Right hindlimb (tissue), 1 donor: ENCODE results near the gene SPEF2.
A peak's percentile ranks its signal among the peaks of the same experiment; 100 is the strongest.

Experiments
- DNase-seq: peaks from one replicate; pipeline ENCODE4 v3.0.0-alpha.2; 2018

The SPEF2 gene

DNA sequence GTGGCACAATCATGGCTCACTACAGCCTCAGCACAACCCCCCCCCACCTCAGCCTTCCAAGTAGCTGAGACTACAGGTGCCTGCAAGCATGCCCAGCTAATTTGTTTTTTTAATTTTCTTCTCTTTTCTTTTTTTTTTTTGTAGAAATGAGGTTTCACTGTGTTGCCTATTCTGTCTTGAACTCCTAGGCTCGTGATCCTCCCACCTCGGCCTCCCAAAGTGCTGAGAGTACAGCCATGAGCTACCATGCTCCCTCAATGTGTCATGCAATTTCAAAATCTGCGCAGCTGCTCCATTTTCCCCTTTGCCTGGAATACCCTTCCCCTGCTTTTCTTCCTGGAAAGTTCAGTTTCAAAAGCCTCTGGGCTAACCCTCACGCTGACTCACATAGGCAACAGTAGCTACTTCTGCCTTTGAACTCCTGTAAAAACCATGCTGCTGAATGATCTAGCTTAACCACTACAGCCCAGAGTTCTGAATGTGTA lies 168.0 kb downstream of the SPEF2 start:
- DNase-seq: no peak

DNA sequence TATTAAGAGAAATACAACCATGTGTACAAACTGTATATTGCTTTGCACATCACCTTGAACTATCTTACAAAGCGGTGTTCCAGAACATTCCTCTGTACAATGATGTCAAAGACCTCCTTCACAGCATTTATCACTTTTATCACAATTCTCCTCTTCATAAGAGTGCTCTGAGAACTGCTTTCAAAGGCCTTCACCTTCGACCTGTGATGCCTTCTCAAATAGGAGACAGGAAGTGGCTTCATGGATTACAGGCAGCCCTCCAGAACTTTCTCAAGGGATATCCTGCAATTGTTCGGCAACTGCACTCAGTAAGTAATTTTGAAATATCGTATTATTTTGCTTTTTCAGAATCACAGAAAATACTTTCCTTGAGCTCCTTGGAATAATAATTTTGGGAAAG lies 171.1 kb downstream of the SPEF2 start:
- no peak for DNase-seq

DNA sequence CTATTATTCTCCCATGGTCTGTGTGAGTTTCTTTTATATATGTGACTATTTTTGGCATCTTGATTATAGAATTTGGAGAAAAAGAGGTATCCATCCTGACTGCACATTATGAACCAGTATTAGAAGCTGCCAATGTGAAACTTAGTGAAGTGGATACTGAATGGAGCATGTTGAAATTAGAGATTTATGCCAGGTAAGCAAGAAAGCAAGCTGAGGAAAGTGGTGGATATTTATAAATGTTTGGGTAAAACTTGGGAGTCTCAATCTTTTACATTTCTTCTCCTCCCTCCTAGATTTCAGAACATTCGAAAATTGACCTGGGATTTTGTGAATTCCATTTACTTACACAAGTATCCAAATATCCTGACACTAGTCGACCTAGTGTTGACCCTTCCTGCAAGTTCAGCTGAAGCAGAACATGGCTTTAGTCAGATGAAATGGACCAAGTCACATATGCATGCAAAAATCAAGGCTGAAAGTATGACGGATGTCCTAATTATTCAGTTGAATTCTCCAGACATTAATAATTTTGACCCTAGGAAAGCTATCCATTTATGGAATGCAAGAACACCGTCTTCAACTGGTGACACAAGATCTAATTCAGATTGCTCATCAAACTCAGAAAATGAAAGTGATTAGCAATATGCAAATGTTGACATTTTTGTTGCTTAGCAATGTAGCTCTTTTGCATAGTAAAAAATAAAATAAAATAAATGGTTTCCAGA lies 172.2 kb downstream of the SPEF2 start:
- DNase-seq: no peak

DNA sequence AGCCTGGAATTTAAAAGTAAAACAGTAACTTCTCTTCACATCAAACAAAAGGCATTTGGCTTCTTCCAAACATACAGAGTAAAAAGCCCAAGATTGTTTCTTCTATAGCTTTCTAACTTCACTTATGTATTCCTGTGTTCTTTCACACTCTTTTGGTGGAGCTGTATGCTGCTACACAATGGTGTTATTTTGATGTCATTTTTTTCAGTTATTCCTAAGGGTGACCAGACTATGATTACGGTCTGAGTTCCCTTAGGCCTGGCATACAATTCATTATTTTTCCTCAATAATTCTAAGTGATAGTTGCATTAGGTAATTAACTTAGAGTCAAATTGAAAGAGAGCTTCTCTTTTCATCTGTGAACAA lies 172.8 kb downstream of the SPEF2 start:
- no peak for DNase-seq

DNA sequence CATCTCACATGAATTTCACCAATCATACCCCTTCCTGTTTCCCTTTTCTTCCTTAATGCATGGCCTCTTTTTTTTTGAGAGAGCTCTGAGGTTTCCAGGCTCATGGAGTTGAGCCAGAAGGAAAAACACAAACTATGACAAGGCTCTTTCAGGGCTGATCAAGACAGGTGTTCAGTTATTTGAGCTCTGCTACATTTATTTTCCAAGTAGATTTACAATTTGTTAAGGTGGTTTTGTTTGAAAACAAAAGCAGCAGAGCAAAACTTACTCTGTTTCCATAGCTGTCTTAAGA lies 176.6 kb downstream of the SPEF2 start:
- DNase-seq: no peak

DNA sequence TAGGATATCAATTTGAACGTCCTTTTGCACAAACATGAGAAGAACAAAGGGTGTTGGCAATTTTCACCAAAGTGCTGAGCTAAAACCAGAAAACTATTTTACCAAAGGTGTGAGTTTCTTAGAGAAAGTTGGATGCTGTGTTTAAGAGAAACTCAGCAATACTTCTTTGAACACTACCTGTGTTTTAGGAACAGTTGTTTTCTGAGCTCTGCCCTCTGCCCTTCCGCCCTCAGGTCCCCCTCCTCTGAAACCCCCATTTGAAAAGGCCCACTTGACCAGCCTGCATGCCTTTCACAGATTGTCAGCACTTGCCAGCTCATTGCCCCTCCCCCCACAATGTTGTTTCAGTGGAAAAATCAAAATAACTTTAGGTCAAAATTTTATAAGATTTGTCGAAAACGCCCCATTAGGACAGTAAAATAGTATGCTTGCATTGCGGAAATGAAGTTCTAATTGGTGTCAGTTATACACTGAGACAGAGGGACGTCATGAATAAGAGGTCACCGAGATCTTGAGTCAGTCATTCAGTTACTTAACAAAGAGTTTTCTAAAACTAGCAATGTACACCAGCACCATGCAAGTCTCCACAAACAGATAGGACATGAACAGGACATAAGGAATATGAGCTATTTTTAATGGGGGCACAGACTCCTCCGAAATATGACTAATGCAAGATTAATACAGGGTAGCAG lies 177.2 kb downstream of the SPEF2 start:
- DNase-seq: no peak

DNA sequence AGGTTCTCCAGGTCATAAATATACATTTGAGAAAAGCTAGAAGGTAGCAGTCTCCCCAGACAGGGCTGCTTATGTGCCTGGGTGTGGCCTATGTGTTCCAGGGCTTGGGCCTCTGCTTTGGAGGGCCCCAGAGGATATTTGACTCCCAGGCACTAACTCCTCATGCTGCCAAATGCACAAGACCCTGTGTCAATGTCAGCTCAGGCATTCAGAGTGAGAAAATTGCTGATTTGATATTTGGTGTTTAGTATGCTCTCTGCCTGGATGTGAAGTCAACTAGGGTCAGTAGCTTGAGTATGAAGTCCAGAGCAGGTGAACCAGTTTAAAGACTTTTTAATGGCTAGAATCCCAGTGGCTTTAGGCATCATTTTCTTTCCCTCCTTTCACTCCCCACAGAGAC lies 181.5 kb downstream of the SPEF2 start:
- no peak for DNase-seq

DNA sequence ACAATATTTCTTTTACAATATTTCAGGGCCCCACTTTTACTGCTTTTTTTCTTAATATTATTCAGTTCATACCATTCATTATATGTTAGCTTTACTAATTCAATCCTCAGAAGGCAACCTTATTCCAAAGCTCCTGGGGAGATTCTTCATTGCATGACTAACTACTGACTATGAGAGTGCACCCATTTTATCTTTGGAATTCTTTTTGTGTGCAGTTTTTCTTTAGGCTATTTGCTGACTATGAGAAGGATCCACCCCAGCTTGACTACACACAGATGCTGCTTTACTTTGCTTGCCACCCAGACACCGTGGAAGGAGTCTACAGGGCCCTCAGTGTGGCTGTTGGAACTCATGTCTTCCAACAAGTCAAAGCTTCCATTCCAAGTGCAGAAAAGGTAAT lies 182.1 kb downstream of the SPEF2 start:
- no peak for DNase-seq

DNA sequence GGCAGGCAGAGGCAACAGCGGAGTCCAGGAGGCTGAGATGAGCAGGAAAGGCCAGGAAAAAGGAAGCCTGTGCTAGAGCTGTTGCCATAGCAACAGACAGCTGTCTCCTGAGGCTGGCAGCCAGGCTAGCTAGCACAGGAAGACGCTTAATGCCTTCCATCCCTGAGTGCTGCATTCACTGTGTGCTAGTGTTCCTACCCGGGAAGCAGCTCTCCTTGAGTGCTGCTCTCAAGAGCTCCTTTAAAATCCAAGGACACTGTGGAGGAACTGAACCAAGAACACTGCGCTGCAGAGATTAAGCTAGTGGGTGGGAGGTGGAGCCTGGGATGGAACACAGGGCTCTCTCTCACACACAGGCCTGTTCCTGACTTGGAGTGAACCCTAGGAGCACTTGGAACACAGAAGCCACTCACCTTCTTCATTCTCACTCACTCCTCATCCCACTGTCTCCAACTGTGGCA lies 185.6 kb downstream of the SPEF2 start:
- DNase-seq: peak; percentile 86

DNA sequence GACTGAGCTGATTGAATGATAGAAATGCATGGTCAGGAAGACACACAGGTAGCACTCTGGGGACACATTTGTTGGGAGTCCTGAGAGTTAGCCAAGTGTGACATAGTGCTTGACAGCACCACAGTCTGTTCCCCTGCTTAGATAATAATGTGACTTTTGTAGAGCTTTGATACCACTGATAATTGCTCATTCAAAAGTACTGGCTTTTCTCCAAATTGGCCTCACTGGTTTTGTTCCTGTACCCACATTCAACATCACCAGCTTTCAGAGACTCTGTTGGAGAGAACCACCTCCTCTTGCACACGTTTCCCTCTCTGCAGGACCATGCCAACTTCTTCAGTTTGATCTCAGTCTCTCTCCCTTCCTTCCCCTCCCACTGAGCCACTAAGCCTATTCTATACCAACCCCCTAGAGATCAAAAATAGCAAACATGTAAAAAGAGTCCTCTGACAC lies 186.6 kb downstream of the SPEF2 start:
- DNase-seq: no peak

DNA sequence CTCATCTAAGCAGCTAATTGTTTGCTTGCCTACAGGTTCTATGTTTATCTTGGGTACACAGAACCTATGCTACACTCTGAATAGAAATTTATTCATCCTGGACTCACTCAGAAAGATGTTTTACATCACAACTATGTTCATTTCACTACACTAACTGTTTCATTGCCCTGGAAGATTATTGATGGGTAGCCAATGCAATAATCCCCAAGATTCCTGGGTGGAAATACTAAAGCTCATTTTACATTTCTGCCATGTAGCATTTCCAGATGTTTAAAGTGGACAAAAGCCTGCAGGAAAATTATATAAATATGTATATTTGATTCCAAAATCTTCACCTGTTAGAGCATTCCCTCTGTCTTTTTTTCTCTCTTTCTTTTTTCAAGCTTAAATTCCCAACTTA lies 187.2 kb downstream of the SPEF2 start:
- no peak for DNase-seq

DNA sequence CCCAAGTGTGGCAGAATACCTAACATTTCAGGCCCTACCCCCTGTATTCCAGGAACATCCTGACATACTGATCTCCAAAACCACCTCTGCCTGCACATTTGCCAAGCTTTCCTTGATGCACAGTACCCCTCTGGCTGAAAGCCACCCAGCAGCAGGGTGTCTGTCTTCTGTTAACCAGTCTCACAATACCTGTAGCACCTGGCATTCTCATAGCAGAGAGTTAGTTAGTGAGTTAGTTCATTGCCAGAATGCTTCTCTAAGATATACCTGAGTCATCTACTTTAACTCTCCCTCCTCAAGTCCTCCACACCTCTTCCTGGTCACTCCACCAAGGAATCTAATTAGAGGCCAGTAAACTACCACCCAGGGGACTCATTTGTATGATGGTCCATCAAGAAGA lies 192.9 kb downstream of the SPEF2 start:
- DNase-seq: no peak

DNA sequence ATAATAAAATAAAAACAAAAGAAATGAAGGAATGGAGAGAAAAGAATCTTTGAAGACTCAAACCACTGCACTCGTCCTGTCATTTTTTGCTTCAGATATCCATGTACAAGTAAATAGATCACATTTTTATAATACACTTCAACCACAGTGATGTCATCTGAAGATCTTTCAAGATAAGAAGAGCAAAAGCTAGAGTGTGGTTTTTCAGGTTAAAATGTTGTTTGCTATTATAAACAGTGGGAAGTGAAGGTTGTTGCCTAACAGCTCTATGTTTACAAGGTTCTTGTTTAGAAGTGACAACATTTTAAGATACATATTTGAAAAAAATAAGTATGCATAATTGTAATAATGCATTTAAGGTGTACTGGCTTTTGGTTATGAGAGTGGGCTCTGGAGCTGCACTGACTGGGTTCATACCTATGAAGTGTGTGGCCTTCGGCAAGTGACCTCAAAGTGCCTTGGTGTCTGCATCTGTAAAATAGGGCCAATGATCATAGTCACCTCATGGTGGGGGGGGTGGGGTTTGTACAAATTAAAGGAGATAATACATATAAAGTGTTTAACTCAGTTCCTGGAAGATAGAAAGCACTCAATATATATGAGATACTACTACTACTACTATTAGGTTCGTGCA lies 193.6 kb downstream of the SPEF2 start:
- DNase-seq: no peak

DNA sequence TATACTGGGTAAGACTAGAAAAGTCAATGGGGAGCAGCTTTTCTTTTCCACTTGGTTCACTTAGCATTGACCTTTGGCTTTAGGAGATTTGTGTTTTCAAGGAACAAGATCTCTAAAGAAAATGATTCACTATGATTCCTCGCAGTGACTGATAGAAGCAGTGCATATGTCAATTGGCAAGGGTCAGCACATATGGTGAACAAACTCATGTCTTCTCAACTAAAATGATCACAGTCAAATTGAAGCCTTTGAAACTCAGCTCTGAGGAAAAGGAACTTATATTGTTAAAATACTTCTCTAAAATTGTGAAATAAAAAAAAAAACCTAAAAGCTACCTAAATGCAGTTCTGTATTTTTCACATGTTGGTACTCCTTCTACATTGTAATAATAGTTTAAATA lies 195.9 kb downstream of the SPEF2 start:
- DNase-seq: no peak

DNA sequence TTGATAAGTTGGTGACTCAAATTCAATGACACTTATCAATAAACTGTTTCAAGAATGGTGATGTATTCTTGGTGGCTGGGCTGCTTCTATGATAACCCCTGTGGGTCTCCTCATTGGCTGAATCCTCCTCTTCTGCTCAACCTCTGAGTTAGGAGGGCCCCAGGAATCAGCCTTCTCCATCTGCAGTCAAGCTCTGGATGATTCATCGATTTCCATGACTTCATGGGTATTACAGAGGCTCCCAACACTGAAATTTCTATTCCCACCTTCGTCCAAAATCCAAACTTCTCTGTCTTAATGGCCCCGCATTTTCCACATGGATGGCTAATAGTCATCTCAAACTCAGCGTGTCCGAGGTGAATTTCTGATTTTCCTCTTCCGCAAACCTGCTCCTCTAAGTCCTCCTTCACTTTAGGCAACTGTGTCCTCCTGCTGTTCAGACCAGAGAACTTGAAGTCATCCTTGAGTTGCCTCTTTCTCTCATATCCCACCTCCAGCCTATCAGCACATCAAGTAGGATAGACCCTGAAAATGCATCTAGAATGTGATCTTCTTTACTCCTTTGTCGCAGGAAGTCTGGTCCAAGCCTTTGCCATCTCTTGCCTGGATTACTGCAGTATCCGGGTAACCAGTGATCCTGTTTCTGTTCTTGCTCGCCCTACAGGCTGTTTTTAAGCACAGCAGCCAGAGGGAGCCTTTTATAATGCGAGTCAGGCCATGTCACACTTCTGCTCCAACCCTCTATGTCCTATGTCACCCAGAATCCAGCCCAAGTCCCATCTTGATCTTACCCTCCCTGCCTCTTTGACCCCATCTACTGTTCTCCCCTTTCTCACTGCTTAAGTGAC lies 197.7 kb downstream of the SPEF2 start:
- no peak for DNase-seq

DNA sequence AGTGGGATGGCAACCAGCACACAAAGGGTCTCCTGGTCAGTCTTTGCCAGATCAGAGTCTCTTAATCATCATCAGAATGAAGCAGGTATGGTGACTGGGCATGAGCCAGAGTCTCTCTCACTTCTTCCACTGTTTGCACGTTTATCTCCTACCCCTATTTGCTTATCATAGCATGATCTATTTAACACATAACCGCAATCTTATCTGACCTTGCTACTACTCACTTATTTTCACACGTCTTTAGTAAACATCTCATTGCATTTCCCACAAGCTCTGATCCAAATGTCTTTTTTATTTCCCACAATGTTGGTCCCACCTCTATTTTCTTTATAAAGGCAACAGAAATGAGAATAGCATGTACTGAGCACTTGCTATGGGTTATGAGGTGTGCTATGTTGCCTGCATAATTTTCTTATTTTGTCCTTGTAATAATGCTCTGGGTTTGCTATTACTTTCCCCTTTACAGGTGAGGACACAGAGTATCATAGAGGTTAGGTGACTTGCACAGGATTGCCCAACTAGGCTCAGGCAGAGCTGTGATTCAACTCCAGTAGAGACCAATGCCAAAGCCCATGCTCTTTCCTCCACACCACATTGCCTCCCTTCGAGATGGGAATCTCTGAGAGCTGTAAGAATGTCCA lies 199.3 kb downstream of the SPEF2 start:
- DNase-seq: no peak

DNA sequence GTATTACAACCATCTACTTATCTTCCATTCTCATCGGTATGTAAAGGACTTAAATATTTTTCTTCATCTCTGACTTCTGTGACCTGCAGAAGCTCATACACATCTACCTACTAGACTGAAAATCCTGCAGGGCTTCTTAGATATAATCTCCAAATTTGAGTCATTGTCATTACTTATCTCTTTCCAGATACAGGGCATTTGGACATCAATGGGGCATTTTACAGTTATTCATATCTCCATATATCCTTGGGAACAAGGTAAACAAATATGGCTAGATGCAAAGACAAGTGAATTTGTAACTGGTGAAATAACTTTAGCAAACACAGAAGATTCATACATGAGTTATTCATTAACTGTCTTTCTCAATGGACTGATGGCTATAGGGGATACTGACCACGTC lies 201.4 kb downstream of the SPEF2 start:
- DNase-seq: no peak

DNA sequence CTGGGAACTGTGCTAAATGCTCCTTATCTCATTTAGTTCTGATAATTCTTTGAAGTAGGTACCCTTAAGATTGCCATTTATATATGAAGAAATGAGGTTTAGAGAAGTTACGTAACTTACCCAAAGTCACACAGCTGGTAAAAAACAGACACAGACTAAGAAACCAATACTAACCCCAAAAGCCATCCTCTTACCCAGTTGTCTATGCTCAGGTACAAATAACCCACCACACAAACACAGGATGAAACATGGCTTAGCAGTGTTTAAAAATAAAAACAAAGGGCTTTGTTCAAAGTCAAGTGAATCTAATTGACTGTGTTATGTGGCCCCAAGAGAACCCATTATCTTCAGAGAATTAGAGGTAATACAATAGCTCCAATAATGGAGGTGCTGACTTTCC lies 202.0 kb downstream of the SPEF2 start:
- no peak for DNase-seq

DNA sequence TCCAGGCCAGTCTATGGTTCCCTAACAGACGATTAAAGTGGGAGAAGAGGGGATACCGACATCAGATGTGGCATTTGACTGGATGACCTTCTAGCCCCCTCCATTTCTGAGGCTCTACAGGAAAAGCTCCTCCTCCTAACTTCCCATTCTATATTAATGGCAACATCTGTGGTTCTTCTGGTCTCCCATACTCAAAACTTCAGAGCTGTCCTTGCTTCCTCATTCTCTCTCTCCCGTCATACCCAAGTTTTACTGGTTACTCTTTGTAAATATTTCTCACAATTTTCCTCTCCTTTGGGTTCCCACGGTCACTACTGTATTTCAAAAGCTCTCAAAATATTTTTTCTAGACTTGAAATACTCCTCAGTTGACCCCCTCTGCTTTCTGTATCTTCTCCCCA lies 203.1 kb downstream of the SPEF2 start:
- DNase-seq: no peak

DNA sequence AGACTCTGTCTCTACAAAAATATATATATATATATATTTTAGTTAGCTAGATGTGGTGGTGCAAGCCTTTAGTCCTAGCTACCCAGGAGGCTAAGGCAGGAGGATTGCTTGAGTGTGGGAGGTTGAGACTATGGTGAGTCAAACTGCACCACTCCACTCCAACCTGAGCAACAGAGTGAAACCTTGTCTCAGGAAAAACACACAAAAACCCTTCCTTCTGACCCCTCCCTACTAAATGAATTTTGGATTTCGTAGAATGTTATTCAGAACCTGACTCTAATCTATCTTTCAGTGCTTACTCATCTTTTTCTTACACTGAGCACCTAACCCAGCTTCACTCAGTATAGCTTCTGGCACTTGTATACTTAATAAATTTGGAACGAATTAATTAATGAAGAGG lies 203.8 kb downstream of the SPEF2 start:
- DNase-seq: no peak

DNA sequence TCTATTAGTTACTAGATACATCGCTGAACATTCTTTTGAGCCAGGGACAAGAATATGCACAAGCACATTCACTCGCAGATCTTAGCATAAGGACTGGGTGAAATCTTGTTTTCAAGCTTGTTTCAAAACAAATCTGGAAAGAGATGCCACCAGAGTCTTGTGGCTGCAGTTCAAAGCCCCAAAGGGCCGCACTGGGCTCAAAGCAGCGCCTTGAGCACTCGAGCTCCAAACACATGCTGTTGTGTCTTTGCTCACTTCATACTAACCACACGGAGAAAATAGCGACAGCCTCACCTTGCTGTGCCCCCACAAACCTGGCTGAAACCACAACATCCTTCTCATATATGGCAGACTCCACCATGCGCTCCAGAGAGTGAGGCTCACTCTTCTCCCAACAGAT lies 204.8 kb downstream of the SPEF2 start:
- no peak for DNase-seq

DNA sequence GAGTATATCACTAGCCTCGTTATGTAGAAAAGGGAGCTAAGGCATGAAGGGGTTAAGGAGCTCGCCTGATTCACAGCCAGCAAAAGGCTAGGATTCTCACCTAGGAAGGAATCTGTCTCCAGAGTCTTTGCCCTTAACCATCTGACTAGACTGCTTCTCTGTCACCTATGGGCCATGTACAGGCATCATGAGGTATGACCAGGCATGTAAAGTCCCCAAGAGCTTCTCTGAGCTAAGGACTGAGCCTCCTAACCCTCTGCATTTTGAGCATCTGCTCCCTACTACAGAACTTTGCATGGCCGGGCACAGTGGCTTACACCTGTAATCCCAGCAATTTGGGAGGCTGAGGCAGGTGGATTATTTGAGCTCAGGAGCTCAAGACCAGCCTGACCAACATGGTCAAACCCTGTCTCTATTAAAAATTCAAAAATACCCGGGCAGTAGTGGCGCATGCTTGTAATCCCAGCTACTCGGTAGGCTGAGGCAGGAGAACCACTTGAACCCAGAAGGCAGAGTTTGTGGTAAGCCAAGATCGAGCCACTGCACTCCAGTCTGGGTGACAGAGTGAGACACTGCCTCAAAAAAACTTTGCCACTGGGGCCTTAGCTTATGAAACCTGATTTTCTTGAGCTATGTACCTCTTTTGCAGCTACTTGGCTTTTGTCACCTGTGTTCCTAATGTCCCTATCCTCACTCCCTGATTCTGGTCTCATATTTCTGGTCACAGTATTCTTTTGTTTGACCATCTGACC lies 205.9 kb downstream of the SPEF2 start:
- no peak for DNase-seq
